NCI-H2227 (cell line): ENCODE data around the gene LRRC74B.
"Not testable (repeated sequence)": the region's sequence is repeated elsewhere in the genome, so short reads cannot be mapped to it uniquely, and the experiment has no call there.

Experiments used
- DNase-seq: peaks from one replicate; lab custom pipeline; 2025; ENCODE audit not compliant: unreplicated experiment; lab: John Stamatoyannopoulos, UW

The LRRC74B gene, protein sequence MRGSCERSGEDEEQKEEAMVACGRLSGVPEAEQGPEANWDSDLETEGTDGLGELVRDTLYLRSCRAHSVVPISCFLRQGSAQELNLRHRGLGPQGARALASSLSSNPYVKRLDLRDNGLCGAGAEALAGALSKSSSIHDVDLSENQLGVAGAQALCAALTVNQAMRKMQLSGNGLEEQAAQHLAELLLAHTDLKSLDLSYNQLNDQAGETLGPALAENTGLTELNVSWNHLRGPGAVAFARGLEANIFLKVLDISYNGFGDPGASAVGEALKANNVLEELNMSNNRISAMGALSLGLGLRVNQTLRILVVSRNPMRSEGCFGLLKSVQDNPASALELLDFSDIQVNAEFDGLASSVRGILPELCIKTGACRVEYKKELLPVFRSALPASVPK

DNA sequence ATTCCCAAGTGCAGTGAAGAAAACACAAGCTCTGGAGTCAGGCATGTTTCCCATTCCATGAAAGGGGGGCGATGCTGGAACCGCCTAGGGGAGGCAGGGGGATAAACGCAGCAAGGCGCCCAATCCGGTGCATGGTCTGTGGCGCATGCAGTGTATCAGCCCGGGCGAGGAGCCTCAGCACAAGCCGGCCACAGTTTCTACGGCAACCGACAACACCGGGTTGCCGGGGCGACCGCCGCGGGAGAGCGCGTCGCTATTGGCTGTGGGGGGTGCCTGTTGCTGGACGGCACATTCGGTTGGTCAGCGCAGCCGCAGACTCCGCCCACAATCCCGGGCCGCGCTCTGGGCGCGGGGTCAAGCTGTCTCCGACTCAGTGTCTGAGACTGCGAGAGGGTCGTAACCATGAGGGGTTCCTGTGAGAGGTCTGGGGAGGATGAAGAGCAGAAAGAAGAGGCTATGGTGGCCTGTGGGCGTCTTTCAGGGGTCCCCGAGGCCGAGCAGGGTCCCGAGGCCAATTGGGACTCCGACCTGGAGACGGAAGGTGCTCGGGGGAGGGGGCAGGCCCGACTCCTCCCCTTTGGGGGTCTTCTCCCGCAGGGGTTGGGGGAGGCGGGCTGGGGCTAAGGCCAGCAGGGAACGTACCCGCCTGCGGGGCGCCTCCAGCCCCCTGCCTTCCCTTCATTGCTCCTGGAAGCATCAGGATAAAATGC, at the start of gene LRRC74B:
LRRC74B (plus strand) TSS at position 362 of the 710 bp plus-strand sequence; CDS start at position 403, 41 bp downstream.
- peak; percentile 97 for DNase-seq

DNA sequence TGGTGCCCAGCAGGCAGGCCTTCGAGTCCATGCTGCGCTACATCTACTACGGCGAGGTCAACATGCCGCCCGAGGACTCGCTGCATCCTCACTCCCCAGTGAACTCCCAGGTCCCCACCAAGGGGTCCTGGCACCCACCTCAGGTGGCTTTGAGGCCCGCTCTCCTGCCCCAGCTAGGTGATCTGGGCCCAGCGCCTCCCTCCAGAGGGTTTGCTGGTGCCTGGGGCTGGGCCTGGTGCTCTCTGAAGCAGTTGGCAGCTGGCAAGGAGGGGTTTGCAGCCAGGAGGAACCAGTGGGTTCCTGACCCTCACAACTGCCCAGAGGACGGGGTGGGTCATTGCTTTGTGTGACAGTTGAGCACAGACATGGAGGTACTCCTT, 49.7 kb upstream of the LRRC74B start:
- DNase-seq: no peak

DNA sequence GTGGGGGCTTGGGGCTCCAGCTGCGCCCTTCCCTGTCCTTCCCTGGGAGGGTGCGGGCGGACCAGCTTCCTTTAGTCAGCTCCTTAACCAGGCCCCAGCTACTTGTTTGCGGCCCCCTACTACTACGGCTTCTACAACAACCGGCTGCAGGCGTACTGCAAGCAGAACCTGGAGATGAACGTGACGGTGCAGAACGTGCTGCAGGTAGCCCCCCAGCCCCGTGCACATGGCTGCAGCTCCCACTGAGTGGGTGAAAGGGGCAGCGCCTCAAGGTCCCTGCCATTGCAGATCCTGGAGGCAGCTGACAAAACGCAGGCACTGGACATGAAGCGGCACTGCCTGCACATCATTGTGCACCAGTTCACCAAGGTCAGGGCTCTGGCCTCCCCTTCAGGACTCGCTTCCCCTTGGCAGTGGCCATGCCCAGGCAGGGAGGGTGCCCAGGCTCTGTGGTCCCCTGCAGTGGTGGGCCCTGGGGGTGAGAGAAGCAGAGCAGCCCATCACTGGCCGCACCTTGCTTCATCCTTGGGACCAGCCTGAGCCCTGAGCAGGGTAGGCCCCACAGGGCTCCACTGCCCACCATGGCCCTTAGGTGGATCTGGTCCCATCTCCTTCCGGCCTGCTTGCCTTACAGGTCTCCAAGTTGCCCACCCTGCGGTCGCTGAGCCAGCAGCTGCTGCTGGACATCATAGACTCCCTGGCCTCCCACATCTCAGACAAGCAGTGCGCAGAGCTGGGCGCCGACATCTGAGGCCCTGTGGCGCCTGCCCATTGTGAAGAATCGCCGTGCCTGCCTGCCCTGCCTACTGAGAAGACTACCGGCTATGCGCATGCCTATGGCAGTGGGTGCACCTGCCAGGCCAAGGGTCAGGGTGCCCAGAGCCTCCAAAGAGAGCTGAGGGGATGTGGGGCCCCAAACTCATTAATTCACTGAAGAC, 48.9 kb upstream of the LRRC74B start:
- no peak for DNase-seq

DNA sequence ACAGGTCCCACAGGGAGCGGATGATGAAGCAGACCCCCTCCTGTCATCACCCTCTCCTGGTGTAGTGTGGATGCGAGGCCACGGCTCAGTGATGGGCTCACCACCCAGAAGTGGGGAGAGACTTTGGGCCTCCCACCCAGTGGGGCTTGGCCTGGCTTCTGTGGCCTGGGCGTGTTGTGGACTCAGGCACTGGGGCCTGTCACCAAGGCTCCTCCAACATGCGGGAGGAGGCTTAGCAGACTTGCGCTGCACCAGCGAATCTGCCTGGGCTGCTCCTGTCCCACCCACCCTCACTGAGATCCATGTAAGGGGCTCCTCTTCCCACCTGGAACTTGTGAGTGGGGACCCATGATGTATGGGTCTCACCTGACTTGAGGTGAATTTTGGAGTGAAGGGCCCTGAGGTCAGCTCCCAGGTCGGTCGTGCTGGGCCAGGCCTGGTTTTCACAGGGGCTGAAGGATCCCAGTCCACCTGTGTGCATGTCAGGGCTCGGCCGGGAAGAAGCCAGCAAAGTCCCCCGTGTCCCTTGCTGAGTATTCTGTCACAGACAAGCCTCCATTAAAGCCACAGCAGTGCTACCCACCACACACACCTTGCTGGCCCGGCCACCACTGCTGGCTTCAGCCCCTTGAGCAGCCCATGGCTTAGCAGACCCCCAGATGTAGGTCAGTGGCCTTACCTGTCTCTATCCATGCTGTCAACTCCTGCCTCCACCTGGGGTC, 48.0 kb upstream of the LRRC74B start:
- no peak for DNase-seq

DNA sequence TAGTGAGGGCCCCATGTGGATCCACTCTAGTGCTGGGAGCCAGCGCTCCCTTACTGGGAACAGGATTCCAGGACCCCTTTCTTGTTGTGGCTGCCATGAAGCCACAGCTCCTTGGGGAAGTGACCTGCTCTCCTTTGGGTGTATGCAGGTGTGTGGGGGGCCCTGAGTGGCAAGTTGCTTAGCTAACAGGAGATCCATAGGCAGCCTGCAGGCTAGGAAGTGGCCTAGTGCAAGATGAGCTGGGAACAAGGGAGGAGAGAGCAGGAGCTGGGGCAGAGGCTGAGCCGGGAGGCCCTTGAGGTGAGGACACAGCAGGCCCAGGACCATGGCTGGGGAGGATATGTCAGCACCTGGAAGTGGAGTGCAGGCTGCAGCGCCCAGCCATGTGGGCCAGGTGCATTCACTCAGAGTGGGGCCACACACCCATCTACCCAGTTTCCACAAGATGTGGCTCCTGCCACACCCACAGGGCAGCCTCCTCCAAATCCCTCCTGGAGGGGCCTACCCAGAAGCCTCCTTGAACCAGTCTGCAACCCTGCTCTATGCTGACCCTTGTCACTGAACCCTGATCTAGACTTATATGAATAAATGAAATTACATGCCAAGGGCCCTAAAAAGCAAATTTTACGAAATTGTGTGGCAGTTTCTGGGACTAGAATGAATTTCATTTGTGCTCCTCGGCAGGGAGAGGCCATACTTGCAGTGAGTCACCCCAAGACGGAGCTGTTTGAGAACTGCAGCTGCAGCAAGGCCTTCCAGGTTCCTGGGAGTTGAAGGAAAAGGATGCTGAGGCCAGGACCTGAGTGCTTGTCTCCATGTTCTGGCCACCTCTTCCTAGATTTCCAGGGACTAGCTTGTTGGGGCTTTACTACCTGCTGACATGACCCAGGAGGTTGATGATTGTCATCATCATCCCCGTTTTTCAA, 47.1 kb upstream of the LRRC74B start:
- DNase-seq: no peak

DNA sequence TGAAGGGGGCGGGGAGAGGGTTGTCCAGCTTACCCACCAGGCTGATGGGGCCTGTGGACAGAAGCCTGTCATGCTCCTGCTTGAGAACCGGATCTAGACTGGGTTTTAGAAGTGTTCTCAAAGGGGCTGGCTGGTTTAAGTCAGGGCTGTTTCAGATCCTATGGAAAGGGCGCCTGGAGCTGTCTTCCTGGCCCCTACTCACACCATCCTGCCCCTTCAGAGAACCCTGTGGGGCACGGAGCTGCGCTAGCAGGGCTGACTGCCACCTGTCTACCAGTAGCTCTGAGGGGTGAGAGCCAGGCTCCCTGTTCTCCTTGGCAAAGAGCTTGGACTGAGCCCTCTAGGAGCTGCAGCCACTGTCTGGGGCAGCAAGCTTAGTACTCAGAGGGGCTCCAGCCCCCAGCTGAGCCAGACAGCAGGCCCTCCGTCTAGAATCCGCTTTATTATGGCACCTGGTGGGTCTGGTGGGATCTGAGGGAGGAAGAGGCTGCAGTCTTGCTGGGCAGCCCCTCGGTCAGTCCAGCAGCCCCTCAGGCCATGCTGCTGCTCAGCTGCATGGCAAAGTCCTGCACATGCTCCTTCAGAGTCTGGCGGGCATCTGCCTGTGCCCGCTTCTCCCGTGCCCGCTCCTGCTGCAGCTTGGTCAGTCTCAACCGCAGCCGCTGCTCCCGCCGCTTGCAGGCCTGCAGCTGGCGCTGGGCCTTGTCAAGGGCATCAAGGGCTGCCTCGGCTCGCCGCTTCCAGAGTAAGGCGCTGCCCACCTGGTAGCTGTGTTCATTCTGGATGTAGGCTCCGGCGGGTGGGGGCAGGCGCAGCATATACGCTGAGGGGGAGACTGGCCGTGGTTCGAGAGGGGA, 46.2 kb upstream of the LRRC74B start:
- no peak for DNase-seq

DNA sequence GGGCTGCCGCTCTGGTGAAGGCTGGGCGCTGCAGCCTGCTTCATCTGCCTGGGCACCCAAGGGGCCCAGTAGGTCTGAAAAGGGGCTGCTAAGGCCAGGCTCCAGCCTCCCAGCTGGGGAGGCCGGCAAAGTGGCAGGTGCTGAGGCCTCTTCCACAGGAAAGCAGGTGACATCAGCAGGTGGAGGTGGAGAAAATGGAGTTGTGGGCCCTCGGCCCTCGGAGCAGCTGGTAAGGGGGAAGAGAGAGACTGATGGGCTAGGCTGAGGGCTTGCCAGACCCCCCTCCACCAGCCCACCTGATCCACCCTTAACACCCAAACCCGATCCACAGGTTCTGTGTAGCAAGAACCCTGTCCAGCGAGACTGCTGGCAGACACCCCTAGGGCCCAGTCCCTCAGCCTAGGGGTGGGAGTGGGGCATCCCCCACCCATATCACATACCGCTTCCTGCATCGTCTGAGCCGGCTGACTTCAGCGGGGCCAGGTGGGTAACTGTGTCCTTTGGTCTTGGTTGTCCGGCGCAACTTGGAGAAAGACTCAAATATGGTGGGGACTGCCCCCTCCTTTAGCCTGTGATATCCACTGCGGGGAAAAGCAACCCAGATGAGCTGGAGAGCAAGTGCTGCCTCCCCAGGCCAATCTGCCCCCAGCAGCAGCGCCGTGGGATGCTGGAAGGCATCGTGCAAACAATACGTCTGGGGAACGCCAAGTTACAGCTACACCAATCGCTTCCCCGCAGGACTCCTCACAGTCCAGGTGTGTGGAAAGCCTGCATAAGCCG, 45.3 kb upstream of the LRRC74B start:
- peak; percentile 41 for DNase-seq

DNA sequence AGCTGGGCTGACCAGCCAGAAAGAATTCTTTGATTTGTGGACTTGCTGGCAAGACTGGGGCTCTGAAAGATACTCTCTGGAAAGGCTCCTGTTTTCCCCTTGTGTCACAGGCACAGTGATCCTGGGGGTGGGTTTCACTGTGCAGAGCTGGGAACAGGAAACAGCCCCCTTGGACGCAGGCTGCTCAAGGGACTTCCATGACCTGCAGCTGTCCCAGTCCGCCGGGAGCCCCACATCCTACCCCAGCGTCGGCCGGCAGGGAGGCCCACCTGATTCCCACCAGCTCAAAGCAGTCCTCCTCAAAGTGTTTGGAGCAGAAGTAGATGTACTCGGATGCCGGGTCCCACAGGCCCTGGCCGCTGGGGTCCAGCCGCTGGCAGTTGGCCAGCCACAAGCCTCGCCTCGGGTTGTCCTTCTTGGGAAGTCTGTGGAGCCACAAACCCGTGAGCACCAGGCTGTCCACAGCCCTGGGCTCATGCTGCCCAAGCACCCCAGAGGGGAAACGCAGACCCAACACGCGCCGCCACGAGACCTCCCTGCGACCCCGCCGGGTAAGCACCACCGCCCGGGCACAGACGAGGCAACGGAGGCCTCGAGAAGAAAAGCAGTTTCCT, 44.7 kb upstream of the LRRC74B start:
- peak; percentile 61 for DNase-seq

DNA sequence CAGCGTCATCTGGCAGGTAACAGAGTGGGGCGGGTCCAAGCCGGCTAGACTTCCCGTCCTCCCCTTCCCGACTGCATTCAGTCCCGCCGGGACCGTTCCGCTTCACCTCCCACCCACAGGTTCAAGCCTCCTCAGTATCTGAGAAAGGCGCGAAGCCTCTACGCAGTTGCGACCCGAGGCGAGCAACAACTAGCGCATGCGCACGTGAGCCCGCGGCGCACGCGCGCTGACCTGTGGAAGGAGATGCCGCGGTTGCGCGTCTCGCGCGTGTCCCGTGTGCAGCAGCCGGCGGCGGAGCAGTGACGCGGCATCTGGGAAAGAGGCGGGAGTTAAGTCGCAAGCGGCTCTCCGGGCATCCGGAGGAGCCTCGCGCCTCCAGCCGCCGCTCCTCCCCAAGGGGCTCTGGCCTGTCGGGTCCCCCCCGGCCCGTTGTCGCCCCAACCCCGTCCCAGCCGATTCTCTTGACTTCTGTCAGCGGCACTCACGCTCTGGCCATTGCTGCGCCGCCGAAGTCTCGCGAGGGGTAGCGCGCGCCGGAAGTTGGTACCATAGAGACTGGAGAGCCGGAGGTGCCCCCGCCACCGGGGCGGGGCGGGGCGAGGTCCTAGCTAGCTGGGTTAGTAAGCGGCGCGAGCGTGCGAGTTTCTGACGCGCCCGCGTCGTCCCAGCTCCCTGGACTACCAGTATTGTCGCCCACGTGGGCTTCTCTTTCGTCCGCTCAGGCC, 44.0 kb upstream of the LRRC74B start, which contains the start of gene THAP7:
THAP7 (minus strand) TSS at position 518 of the 725 bp plus-strand sequence; CDS start at position 311, 207 bp downstream.
- DNase-seq: peak; percentile 98

DNA sequence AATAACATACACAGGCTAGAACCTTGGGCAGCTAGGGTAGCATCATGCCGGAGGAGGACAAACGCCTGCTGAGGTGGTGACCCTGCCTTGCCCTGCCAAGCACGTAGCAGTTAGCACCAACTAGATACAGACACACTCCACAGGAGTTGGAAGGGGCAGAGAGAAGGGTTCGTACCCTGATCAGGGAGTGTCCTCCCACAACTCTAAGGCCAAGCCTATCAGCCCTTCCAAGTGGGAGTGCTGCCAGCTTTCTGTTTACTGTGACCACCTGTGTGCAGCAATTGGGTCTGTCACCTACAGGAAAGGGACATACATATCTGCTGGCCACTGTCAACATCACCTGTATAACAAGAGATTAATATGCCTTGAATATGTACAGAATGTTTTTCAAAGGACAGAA, 42.0 kb upstream of the LRRC74B start:
- no peak for DNase-seq

DNA sequence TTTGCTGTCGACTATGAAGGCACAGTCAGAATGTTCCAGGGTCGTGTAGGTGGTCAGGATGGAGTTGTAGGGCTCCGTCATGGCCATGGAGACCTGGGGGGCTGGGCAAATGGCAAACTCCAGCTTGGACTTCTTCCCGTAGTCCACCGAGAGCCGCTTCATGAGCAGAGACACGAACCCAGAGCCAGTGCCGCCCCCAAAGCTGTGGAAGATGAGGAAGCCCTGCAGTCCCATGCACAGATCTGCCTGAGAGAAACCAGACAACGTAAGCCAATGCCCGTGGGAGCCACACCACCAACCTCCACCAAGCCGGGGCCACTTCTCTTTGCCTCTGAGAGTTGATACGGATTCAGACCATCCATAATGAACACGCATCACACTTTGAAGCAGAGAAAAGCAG, 36.5 kb upstream of the LRRC74B start:
- DNase-seq: not testable (repeated sequence)

DNA sequence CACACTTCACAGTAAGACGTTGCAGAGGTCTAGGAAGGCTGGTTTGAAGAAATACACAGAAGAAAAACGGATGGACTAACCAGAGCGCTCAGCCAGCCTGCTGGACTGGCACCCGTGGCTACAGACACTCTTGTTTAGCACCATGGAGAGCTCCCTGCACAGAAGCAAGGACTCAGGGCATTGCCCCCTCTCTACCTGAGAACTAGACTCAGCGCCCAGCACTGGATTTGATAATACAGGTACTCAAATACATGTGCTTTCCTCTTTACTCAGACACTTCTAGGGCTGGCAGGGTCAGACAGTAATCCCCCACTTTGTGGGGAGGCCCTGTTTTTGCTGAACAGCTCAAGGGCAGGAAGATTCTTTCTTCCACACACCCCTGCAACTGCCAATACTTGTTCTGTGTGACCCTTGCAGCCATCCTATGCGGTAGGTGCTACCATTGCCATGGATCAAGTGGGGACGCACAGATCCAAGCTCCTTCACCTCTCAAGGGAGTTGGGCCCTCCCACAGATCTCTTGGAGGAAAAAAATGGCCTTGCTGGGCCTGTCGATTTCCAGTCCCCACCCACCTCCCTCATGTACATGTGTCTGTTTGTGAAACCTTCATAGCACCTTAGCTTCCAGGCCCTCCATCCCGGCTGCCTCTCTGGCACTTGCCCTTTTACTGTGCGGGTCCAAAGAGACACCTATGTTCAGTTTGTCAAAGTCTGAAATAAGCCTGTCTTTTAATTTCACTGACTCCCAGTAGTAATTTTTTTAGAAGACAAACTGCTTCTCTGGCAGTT, 35.9 kb upstream of the LRRC74B start:
- no peak for DNase-seq

DNA sequence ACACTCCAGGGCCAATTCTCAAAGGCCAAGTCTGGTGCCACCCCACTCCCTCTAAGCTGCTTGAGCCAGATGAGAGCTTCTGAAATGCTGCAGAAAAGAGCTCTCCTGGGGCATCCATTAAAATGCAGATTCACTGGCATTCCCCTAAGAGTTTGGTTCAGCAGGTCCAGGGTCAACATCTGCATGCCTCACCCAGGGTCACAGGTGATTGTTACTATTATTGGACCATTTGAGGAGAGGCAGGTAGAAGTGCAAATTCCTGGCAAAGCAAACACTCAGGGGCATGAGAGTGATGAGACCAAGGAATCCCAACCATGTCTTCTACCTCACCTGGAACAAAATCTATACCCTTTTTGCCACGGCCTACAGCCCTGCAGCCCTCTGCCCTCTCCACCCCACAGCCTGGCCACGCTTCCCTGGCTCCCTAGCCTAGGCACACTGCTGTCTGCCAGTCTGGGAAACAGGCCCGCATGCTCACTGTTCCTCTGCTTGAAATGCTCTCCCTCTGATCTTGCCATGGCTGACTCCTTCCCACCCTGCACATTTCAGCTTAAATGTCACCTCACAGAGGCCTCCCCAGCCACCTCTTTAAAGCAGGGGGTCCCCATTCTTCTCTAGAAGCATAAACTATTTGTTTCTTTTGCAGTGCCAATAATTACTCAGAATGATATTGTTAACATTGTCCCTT, 35.2 kb upstream of the LRRC74B start:
- no peak for DNase-seq

DNA sequence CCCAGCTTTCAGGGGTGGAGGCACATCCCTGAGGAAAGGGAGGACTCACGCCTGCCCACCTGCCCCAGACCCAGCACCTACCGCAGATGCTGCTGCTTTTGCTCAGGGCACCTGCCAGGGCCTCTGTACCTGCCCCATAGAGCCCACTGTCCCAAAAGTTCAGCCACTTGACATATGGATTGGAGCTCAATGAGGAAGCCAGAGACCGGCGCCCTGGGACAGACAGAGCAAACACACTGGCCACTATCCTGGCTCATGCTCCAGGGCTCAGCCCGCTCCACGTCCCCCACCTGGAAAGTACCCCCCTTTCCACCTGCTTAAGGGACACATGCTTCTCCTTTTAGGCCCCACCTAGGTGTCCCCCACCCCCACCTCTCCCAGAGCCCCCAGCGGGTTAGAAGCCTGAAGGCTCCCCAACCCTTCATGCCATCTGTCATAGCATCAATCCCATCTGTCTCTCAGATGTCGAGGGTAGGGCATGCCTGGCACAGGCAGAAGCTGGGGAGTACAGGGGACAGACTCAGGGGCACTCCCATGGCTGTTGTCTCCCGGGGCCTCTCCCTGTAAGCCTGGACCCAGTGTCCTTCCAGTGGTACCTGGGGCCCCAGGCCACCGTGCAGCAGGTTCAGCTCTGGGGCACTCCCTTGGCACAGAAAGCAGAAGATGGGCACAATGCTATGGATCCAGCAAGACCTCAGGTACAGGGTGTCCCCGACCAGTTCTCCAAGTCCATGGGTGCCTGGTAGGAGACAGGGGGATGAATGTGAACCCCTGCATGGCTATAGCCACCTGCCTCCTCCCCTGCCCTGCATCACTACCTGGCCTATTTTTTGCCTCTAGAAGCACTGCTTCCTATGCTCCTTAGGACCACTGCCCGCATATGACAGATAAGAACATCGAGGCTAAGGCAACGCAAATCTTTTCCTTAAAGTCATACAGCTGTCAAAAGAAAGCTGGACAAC, 33.0 kb upstream of the LRRC74B start:
- no peak for DNase-seq
